Osteoblast (primary cell): Measurements from ENCODE around the gene KIF18A. TPM values are rescaled to one million over a fixed set of nuclear protein-coding genes. Genes with fewer than 3 reads are reported as not detected.

ENCODE experiments used
- DNase-seq: peaks from one replicate; pipeline ENCODE4 v3.0.0; 2011; ENCODE audit warnings: low spot score, mixed read lengths; ENCODE audit not compliant: insufficient read length; ENCODE audit errors: missing footprints
- H2AFZ ChIP-seq: 2 replicates; pipeline ENCODE4 v1.6.0; 2011; ENCODE audit warnings: mild to moderate bottlenecking, low read length
- H3K27ac ChIP-seq: 2 replicates; pipeline ENCODE4 v1.5.1; 2011; ENCODE audit warnings: mild to moderate bottlenecking, low read depth, low read length, moderate library complexity
- H3K27me3 ChIP-seq: 2 replicates; pipeline ENCODE4 v1.6.0; 2012; ENCODE audit warnings: mild to moderate bottlenecking, control low read depth, inconsistent platforms, low read length, moderate library complexity; ENCODE audit not compliant: insufficient read depth
- H3K36me3 ChIP-seq: 2 replicates; pipeline ENCODE4 v1.5.1; 2011; ENCODE audit warnings: mild to moderate bottlenecking, low read length, control low read depth, moderate library complexity; ENCODE audit not compliant: insufficient read depth
- H3K4me1 ChIP-seq: 2 replicates; pipeline ENCODE4 v1.5.1; 2011; ENCODE audit warnings: mild to moderate bottlenecking, low read length, control low read depth, moderate library complexity; ENCODE audit not compliant: insufficient read depth
- H3K4me2 ChIP-seq: 2 replicates; pipeline ENCODE4 v1.6.0; 2011; ENCODE audit warnings: mild to moderate bottlenecking, low read length; ENCODE audit not compliant: insufficient read depth
- H3K4me3 ChIP-seq: fragments of 200-600 bp; sonication (generic); 3 replicates; pipeline ENCODE4 v1.5.1; 2012; ENCODE audit warnings: mild to moderate bottlenecking, low read length, inconsistent platforms; ENCODE audit not compliant: insufficient read depth
- H3K79me2 ChIP-seq: 2 replicates; pipeline ENCODE4 v1.6.0; 2012; ENCODE audit warnings: mild to moderate bottlenecking, low read length, control low read depth, inconsistent platforms; ENCODE audit not compliant: insufficient read depth
- H3K9me3 ChIP-seq: 2 replicates; pipeline ENCODE4 v1.5.1; 2011; ENCODE audit warnings: low read depth, low read length, control low read depth
- H4K20me1 ChIP-seq: 2 replicates; pipeline ENCODE4 v1.6.0; 2012; ENCODE audit warnings: mild to moderate bottlenecking, low read length, control low read depth; ENCODE audit not compliant: insufficient read depth
- total RNA-seq: library from RNA; depleted of rRNA; stranded (reverse); fragments of >200 nt; gene quantifications from 2 replicates; pipeline ENCODE4 v1.2.3, GENCODE V29; 2012
- TF ChIP-seq, protein P1 (sequence below): IDR thresholded peaks from 2 replicates; pipeline ENCODE4 v1.5.1; 2011; ENCODE audit warnings: mild to moderate bottlenecking, low read depth, low read length, moderate library complexity; ENCODE audit errors: extremely low read depth

KIF18A gene
- total RNA-seq, 1 donor: 4.0 TPM

DNA sequence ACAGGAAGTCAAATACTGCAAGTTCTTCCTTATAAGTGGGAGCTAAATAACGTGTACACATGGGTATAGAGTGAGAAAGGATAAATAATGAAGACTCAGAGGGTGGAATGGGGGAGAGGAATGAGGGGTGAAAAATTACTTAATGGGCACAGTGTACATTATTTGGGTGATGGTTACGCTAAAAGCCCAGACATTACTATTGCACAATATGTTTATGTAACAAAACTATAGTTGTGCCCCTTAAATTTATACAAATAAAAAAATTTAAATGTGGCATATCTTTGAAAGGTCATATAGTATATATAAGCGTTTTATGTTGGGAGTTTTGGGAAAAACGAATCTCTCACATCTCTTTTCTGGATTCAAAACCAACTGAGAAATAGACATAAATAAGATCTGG is 96.1 kb downstream of the KIF18A start:
- H3K4me1 ChIP-seq: peaks cover 10% of the 10 kb centered on the region
- H3K9me3 ChIP-seq: no peaks in the 10 kb centered on the region
- no peaks in the 10 kb centered on the region for H3K36me3 ChIP-seq
- no peaks in the 10 kb centered on the region for H3K27me3 ChIP-seq
- no peaks in the 10 kb centered on the region for H3K79me2 ChIP-seq
- H3K27ac ChIP-seq: no peak overlapping the region
- H4K20me1 ChIP-seq: no peaks in the 10 kb centered on the region
- TF ChIP-seq, protein P1, sequence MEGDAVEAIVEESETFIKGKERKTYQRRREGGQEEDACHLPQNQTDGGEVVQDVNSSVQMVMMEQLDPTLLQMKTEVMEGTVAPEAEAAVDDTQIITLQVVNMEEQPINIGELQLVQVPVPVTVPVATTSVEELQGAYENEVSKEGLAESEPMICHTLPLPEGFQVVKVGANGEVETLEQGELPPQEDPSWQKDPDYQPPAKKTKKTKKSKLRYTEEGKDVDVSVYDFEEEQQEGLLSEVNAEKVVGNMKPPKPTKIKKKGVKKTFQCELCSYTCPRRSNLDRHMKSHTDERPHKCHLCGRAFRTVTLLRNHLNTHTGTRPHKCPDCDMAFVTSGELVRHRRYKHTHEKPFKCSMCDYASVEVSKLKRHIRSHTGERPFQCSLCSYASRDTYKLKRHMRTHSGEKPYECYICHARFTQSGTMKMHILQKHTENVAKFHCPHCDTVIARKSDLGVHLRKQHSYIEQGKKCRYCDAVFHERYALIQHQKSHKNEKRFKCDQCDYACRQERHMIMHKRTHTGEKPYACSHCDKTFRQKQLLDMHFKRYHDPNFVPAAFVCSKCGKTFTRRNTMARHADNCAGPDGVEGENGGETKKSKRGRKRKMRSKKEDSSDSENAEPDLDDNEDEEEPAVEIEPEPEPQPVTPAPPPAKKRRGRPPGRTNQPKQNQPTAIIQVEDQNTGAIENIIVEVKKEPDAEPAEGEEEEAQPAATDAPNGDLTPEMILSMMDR: no peak
- no peak overlapping the region for H2AFZ ChIP-seq
- no peak overlapping the region for H3K4me2 ChIP-seq
- H3K4me3 ChIP-seq: no peak overlapping the region
- DNase-seq: no peak

DNA sequence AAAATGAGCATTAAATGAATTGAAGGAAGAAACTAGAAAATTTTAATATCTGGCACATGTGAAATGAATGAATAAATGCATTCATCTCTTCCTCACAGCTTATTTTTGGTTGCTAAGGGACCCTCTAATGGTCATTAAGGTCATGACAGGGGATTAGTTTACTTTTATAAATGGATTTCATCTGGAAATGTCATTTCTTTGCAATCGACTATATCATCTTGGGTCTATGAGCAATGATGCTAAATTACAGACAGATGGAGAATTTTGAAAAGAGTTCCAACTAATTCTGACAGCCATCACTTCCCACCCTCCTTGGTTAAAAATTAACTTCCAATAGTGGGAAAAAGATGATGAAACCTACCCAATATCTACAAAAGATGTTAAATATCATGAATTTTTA is 98.0 kb downstream of the KIF18A start:
- Histone ChIP-seq H3K4me3 (no peak overlapping the region), H3K36me3 (no peaks in the 10 kb centered on the region), H3K27ac (no peak overlapping the region), H3K79me2 (no peaks in the 10 kb centered on the region), H3K9me3 (no peaks in the 10 kb centered on the region), H2AFZ (no peak overlapping the region), H4K20me1 (no peaks in the 10 kb centered on the region), H3K4me2 (no peak overlapping the region), H3K27me3 (no peaks in the 10 kb centered on the region), H3K4me1 (peaks cover 10% of the 10 kb centered on the region)
- no peak for DNase-seq
- TF ChIP-seq, protein P1: no peak

DNA sequence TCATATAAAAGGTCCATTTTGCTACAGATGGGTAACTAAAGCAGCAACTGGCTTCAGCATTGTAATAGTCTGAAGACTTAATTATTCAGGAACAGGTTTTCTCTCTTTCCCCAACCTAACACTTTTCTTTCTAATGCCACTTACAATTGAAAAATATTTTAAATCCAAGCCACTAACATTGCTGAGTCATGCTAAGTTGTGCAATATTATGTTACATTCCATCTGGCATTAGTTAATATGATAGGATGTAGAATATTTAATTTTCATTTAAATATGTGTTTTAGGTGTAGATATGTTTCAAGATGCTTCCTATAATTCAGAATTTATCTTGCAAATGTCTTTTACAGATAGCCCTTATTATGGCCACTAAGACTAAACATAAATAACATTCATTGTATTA is 98.6 kb downstream of the KIF18A start:
- no peaks in the 10 kb centered on the region for H4K20me1 ChIP-seq
- H3K4me1 ChIP-seq: peaks cover 10% of the 10 kb centered on the region
- no peak overlapping the region for H3K4me3 ChIP-seq
- H3K36me3 ChIP-seq: no peaks in the 10 kb centered on the region
- TF ChIP-seq, protein P1: no peak
- H2AFZ ChIP-seq: peak overlapping the region; percentile 32
- H3K27me3 ChIP-seq: no peaks in the 10 kb centered on the region
- no peak for DNase-seq
- no peaks in the 10 kb centered on the region for H3K79me2 ChIP-seq
- no peak overlapping the region for H3K27ac ChIP-seq
- no peaks in the 10 kb centered on the region for H3K9me3 ChIP-seq
- peak overlapping the region; percentile 21 for H3K4me2 ChIP-seq

DNA sequence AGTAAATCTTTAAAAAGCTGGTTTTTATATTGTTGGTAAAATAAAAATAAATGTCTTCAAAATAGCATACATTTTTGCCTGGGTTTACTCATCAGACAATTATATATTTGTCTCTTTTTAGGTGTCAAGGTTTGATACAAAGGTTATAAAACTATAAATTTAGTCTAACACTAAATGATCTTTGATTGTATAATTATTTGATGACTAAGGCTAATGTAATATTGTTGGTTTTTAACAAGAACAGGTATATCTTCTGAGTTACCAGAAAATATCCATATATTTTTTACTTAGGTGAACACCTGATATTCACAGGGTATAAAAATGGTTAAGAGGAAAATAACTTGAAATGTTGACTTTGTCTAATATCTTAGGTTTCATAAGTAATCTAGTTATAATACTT is 104.3 kb downstream of the KIF18A start:
- H3K27me3 ChIP-seq: no peaks in the 10 kb centered on the region
- H3K79me2 ChIP-seq: no peaks in the 10 kb centered on the region

More for the DNA sequence above, 104.3 kb downstream of the KIF18A start:
- H3K4me2 ChIP-seq: no peak overlapping the region
- H3K36me3 ChIP-seq: no peaks in the 10 kb centered on the region
- no peaks in the 10 kb centered on the region for H3K4me1 ChIP-seq
- no peak for DNase-seq
- H2AFZ ChIP-seq: no peak overlapping the region
- TF ChIP-seq, protein P1: no peak
- peaks cover 5% of the 10 kb centered on the region for H3K9me3 ChIP-seq
- no peak overlapping the region for H3K4me3 ChIP-seq
- H3K27ac ChIP-seq: no peak overlapping the region
- H4K20me1 ChIP-seq: no peaks in the 10 kb centered on the region
